C4-2B (cell line): ENCODE data around the gene PAK5.

ENCODE experiments used
- ZFX ChIP-seq: fragments of 450-650 bp; IDR thresholded peaks from 2 replicates; pipeline ENCODE4 v1.6.1; 2017
- TF ChIP-seq, protein P1 (sequence below): fragments of 450-650 bp; conservative IDR thresholded peaks from 2 replicates; pipeline ENCODE4 v1.5.1; 2017; ENCODE audit warnings: mild to moderate bottlenecking

DNA sequence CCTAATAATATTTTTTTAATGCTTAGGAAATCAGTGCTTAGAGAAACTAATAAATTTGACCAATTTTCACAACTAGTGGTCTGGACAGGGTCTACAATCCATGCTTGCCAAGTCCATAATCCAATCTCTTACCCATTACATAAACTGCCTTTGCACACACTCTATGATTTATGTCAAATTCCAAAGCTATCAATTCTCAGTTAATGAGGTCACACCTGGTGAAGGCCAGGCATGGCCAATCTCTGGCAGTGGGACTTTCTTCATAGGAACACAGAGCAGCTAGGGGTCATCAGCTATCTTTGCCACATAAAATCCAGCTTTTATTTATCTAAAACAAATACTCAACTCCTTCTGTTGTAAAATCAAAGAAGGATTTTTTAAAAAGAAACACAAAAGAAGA, 21.2 kb downstream of the PAK5 start:
- TF ChIP-seq, protein P1, sequence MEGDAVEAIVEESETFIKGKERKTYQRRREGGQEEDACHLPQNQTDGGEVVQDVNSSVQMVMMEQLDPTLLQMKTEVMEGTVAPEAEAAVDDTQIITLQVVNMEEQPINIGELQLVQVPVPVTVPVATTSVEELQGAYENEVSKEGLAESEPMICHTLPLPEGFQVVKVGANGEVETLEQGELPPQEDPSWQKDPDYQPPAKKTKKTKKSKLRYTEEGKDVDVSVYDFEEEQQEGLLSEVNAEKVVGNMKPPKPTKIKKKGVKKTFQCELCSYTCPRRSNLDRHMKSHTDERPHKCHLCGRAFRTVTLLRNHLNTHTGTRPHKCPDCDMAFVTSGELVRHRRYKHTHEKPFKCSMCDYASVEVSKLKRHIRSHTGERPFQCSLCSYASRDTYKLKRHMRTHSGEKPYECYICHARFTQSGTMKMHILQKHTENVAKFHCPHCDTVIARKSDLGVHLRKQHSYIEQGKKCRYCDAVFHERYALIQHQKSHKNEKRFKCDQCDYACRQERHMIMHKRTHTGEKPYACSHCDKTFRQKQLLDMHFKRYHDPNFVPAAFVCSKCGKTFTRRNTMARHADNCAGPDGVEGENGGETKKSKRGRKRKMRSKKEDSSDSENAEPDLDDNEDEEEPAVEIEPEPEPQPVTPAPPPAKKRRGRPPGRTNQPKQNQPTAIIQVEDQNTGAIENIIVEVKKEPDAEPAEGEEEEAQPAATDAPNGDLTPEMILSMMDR = no peak
- TF ChIP-seq ZFX = no peak
